Transverse colon (tissue), 4 donors: ENCODE measurements around the gene C1QTNF5. TPM values are rescaled to one million over a fixed set of nuclear protein-coding genes. Genes with fewer than 3 reads are reported as not detected.

Source experiments
- DNase-seq: peaks from one replicate; pipeline ENCODE4 v3.0.0-alpha.2; 2019
- H3K27ac ChIP-seq, 4 donors: fragments of 200-600 bp; sonication (generic); 2 replicates each; pipeline ENCODE4 v1.5.1; 2016 to 2018; ENCODE audit warnings: inconsistent platforms in 4 of 4
- H3K27me3 ChIP-seq: fragments of 200-600 bp; sonication (generic); 2 replicates; pipeline ENCODE4 v1.5.1; 2017; ENCODE audit warnings: inconsistent platforms
- H3K36me3 ChIP-seq, 4 donors: fragments of 200-600 bp; sonication (generic); 2 replicates each; pipeline ENCODE4 v1.5.1; 2017 to 2019; ENCODE audit warnings: inconsistent platforms in 4 of 4
- H3K4me1 ChIP-seq, 4 donors: fragments of 200-600 bp; sonication (generic); 2 replicates each; pipeline ENCODE4 v1.5.1; 2017 to 2020; ENCODE audit warnings: inconsistent platforms in 4 of 4
- H3K4me3 ChIP-seq, 4 donors: fragments of 200-600 bp; sonication (generic); 1 replicate in 1 of 4; 2 replicates in 3 of 4; pipeline versions ENCODE4 v1.5.1 to v1.6.1; 2017 to 2019; ENCODE audit warnings: inconsistent platforms in 4 of 4
- H3K9me3 ChIP-seq, 2 donors: fragments of 200-600 bp; sonication (generic); 2 replicates each; pipeline ENCODE4 v1.5.1; 2017 to 2019; ENCODE audit warnings: inconsistent platforms in 2 of 2
- EP300 ChIP-seq: sonication (generic); formaldehyde crosslinking; IDR thresholded peaks from one replicate; pipeline ENCODE4 v1.6.1; 2017; ENCODE audit warnings: antibody characterized with exemption, low read depth
- POLR2A ChIP-seq: fragments of 450-650 bp; IDR thresholded peaks from one replicate; pipeline ENCODE4 v1.6.1; 2016; ENCODE audit warnings: antibody characterized with exemption, mild to moderate bottlenecking, moderate library complexity
- POLR2AphosphoS5 ChIP-seq, 3 donors: sonication (generic); formaldehyde crosslinking; IDR thresholded peaks; one replicate each; pipeline ENCODE4 v1.6.1; 2016; ENCODE audit warnings: antibody characterized with exemption in 3 of 3
- WGBS, 2 donors: methylation state at CpG; one replicate each; pipeline ENCODE4 v1.1.5; 2018; ENCODE audit warnings: low coverage in 1 of 2; 5-methylcytosine and 5-hydroxymethylcytosine counted together
- in situ Hi-C, 4 donors: fragments of 200-750 bp; cut with MboI; loops; one replicate each; pipeline versions ENCODE4 v1.15.0 to v1.15.1; 2017; ENCODE audit warnings: low sequenced_read_pairs in 3 of 4, low pct_ligation_motif_present in 1 of 4, low pct_unique_long_range_greater_than_20kb in 1 of 4
- intact Hi-C: fragments of 100-400 bp; cut with DNase I; formaldehyde crosslinking; loops from one replicate; pipeline ENCODE4 v1.15.1; 2023; ENCODE audit warnings: low total_unique reads
- total RNA-seq, 4 donors: library from RNA; depleted of rRNA; stranded (reverse); fragments of >200 nt; gene quantifications; one replicate each; pipeline ENCODE4 v1.1.0, GENCODE V29; 2016
- TF ChIP-seq, protein P1 (sequence below), 5 experiments: fragments of 200-600 bp in 3 of 5; fragments of 450-650 bp in 2 of 5; sonication (generic) in 3 of 5; IDR thresholded peaks; 1 replicate in 2 of 5; 2 replicates in 3 of 5; pipeline ENCODE4 v1.5.1; 2016 to 2017; ENCODE audit warnings: antibody characterized with exemption in 5 of 5, inconsistent platforms in 3 of 5, mild to moderate bottlenecking in 2 of 5, moderate library complexity in 1 of 5

The C1QTNF5 gene
- total RNA-seq, 4 donors from 2014 or later, result 7.6 to 20.5 (median 11.4) TPM

DNA sequence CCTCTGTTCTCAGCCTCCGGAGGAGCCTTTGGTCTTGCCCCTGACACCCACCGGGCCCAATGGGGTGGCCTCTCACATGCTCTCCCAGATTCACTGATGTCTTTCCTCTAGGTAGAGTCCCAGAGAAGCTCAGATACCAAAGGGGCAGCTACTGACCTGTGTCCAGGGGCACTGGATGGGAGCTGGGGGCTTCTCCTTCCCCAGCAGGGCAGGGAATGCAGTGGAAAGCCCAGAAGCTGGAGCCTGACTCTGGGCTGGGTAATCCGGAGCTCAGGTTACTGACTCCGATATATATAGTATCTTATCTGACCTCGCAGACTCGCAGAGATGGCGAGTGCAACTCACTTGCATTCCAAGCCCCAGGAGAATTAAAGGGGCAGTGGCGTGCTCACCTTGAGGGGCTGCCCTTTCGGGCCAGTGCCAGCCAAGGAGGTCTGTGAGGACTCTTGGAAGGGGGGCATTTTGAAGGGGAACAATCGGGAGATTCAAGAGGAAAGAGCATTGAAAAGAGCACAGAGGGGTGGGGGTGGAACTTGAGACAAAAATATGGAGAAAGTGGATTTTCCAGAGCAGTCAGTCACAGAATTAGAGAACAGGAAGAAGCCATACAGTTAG lies 38.3 kb upstream of the C1QTNF5 start:
- no peak overlapping the region for H3K4me3 ChIP-seq
- no peaks in the 10 kb centered on the region for H3K27me3 ChIP-seq
- intact Hi-C loops (no loop called here), in situ Hi-C loops (no loop called here)
- peaks cover 5 to 23% (median 15%) of the 10 kb centered on the region in 4 donors for H3K4me1 ChIP-seq
- no peak for DNase-seq
- WGBS, 2 donors, result 79 to 100% methylated on average over 2 to 10 of the region's 10 CpGs
- H3K27ac ChIP-seq, result no peak overlapping the region
- no peaks in the 10 kb centered on the region for H3K9me3 ChIP-seq
- TF ChIP-seq EP300, result no peak
- TF ChIP-seq, protein P1, sequence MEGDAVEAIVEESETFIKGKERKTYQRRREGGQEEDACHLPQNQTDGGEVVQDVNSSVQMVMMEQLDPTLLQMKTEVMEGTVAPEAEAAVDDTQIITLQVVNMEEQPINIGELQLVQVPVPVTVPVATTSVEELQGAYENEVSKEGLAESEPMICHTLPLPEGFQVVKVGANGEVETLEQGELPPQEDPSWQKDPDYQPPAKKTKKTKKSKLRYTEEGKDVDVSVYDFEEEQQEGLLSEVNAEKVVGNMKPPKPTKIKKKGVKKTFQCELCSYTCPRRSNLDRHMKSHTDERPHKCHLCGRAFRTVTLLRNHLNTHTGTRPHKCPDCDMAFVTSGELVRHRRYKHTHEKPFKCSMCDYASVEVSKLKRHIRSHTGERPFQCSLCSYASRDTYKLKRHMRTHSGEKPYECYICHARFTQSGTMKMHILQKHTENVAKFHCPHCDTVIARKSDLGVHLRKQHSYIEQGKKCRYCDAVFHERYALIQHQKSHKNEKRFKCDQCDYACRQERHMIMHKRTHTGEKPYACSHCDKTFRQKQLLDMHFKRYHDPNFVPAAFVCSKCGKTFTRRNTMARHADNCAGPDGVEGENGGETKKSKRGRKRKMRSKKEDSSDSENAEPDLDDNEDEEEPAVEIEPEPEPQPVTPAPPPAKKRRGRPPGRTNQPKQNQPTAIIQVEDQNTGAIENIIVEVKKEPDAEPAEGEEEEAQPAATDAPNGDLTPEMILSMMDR (IDR thresholded peaks at IDR 0.05), result no peak
- TF ChIP-seq POLR2A, result no peak
- TF ChIP-seq POLR2AphosphoS5 (IDR thresholded peaks at IDR 0.05), result no peak
- H3K36me3 ChIP-seq, result no peaks in the 10 kb centered on the region

DNA sequence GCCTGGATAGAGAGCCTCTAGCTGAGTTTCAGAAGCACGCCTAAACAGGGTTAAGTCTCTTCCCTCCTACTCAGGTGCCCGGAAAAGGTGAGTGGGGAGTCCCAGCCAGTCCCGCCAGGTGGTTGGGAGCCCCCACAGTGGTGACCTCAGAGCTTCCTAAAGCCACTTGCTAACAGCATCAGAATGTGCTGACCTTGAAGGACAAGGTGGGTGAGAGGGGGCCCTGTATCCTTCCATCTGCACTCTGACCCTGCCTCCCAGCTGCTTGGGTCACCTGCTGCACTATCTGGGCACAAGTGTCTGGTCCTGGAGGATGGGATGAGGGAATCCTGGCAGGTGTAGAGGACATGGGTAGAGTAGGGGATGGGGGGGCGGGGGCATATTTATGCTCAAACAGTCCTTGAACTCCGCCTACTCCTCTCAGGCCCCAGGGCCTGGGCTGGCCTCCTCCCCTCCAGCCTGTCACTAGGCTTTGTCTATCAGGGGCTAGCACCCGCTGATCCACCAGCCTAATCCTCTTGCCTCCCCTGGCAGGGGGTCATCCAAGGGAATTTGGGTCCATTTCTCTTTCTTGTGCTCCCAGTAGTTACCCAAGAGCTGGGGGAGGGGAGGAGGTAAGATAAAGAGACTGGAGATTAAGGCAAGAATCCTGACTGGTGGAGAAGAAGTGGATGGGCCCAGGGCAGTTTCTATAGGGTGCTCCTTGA lies 37.4 kb upstream of the C1QTNF5 start:
- in situ Hi-C loops (no loop called here), intact Hi-C loops (no loop called here)
- Histone ChIP-seq H3K36me3 (no peaks in the 10 kb centered on the region), H3K4me1 (peaks cover 5 to 25% (median 17%) of the 10 kb centered on the region in 4 donors), H3K9me3 (no peaks in the 10 kb centered on the region), H3K27ac (no peak overlapping the region), H3K4me3 (no peak overlapping the region), H3K27me3 (no peaks in the 10 kb centered on the region)
- TF ChIP-seq, protein P1 (IDR thresholded peaks at IDR 0.05), result no peak
- TF ChIP-seq EP300 (no peak), POLR2AphosphoS5 (IDR thresholded peaks at IDR 0.05) (no peak)
- 78% methylated on average over 6 of the region's 6 CpGs; no CpG with 5 or more reads in 1 of the 2 donors for WGBS, 2 donors
- no peak for DNase-seq

DNA sequence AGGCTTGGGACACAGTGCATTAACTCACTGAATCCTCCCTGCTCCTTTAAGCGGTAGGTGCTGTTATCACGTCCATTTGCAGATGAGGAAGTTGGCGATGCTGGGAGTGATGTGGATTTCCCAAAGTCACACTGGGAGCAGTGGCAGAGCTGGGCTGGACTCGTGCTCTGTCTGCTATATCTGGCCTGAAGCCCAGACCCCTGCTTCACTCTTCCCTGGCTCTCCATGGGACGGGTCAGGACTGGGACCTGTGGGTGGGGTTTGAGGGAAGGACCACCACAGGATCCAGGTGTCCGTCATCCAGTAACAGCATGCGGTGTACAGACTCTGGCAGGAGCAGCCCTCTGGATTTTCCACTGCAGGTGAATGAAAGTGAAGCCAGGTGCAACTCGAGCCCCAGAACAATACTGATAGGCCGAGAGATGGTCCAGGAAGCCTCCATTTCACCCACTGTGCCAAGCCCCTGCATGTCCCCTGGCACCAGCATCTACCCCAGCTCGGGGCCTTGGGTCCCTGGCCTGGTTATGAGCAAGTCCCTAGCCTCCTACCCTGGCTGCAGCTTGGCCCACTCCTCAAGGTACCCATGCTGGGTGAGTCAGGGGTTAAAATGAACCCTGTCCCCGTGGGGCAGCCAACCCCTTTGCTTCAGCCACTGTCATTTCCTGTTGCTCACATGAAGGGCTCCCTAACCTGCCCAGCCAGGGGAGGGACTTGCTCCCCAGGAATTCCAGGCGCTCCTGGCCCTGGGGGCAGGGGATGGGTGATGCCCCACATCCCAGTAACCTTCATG lies 36.6 kb upstream of the C1QTNF5 start:
- Histone ChIP-seq H3K36me3 (no peaks in the 10 kb centered on the region), H3K27ac (no peak overlapping the region), H3K27me3 (no peaks in the 10 kb centered on the region), H3K9me3 (no peaks in the 10 kb centered on the region), H3K4me3 (no peak overlapping the region), H3K4me1 (peaks cover 5 to 25% (median 16%) of the 10 kb centered on the region in 4 donors)
- intact Hi-C loops (no loop called here), in situ Hi-C loops (no loop called here)
- no peak for TF ChIP-seq EP300
- TF ChIP-seq POLR2A, result no peak
- TF ChIP-seq, protein P1 (IDR thresholded peaks at IDR 0.05), result no peak
- no peak for TF ChIP-seq POLR2AphosphoS5 (IDR thresholded peaks at IDR 0.05)
- DNase-seq, result no peak
- WGBS, 2 donors, result 51 to 57% methylated on average over 5 to 12 of the region's 12 CpGs
